Breast epithelium (tissue), 3 donors: Measurements from ENCODE around the gene TMEM45B.

ENCODE experiments used
- POLR2AphosphoS5 ChIP-seq, 3 donors: sonication (generic); formaldehyde crosslinking; IDR thresholded peaks; one replicate each; pipeline ENCODE4 v1.6.1; 2017; ENCODE audit warnings: antibody characterized with exemption in 3 of 3
- TF ChIP-seq, protein P1 (sequence below), 3 donors: fragments of 450-650 bp; IDR thresholded peaks; one replicate each; pipeline ENCODE4 v1.5.1; 2016 to 2017; ENCODE audit warnings: antibody characterized with exemption in 3 of 3, mild to moderate bottlenecking in 3 of 3, moderate library complexity in 3 of 3

DNA sequence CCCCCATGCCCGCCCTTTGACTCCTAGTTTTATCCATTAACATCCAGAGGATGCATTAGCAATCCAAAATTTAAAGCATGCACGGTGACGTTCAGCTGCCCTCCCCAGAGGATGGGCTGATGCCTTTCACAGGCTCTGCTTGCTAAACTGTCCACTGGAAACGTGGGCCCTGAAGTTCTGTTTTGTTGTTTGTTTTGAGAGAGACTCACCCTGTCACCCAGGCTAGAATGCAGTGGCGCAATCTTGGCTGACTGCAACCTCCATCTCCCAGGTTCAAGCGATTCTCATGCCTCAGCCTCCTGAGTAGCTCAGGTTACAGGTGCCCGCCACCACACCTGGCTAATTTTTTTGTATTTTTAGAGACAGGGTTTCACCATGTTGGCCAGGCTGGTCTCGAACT lies 40.4 kb downstream of the TMEM45B start:
- TF ChIP-seq, protein P1, sequence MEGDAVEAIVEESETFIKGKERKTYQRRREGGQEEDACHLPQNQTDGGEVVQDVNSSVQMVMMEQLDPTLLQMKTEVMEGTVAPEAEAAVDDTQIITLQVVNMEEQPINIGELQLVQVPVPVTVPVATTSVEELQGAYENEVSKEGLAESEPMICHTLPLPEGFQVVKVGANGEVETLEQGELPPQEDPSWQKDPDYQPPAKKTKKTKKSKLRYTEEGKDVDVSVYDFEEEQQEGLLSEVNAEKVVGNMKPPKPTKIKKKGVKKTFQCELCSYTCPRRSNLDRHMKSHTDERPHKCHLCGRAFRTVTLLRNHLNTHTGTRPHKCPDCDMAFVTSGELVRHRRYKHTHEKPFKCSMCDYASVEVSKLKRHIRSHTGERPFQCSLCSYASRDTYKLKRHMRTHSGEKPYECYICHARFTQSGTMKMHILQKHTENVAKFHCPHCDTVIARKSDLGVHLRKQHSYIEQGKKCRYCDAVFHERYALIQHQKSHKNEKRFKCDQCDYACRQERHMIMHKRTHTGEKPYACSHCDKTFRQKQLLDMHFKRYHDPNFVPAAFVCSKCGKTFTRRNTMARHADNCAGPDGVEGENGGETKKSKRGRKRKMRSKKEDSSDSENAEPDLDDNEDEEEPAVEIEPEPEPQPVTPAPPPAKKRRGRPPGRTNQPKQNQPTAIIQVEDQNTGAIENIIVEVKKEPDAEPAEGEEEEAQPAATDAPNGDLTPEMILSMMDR (IDR thresholded peaks at IDR 0.05): no peak
- no peak for TF ChIP-seq POLR2AphosphoS5 (IDR thresholded peaks at IDR 0.05)
